Sigmoid colon (tissue), 4 donors: Measurements from ENCODE around the gene LAMA3.

Experiments
- EP300 ChIP-seq, 4 donors: sonication (generic); formaldehyde crosslinking; IDR thresholded peaks; one replicate each; pipeline ENCODE4 v1.6.1; 2017; ENCODE audit warnings: antibody characterized with exemption in 4 of 4
- POLR2AphosphoS5 ChIP-seq, 4 donors: sonication (generic); formaldehyde crosslinking; IDR thresholded peaks; one replicate each; pipeline ENCODE4 v1.6.1; 2017; ENCODE audit warnings: antibody characterized with exemption in 4 of 4
- TF ChIP-seq, protein P1 (sequence below), 4 experiments: fragments of 450-650 bp in 3 of 4; fragments of 200-600 bp in 1 of 4; IDR thresholded peaks; one replicate each; pipeline ENCODE4 v1.5.1; 2016 to 2019; ENCODE audit warnings: antibody characterized with exemption in 4 of 4, mild to moderate bottlenecking in 3 of 4, moderate library complexity in 2 of 4

DNA sequence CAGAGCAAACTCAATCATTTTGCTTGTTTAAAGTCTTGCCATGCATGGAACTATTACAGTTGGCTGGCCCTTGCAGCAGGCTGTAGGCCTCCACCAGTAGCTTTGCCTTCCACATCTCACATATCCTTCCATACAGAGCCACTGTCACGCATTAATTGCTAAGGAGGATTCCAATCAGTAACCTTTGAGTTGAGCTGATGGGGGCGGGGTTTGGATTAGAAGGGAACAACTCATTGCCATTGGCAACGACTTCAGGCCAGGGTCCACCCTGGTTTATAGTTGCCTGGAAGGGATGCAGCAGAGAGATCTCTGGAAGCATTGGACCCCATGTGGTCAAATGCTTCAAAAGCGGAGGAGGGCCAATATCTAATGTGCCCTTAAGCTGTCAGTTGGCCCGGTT, 262.0 kb downstream of the LAMA3 start:
- TF ChIP-seq POLR2AphosphoS5 (IDR thresholded peaks at IDR 0.05) (no peak), EP300 (IDR thresholded peaks at IDR 0.05) (no peak)
- TF ChIP-seq, protein P1, sequence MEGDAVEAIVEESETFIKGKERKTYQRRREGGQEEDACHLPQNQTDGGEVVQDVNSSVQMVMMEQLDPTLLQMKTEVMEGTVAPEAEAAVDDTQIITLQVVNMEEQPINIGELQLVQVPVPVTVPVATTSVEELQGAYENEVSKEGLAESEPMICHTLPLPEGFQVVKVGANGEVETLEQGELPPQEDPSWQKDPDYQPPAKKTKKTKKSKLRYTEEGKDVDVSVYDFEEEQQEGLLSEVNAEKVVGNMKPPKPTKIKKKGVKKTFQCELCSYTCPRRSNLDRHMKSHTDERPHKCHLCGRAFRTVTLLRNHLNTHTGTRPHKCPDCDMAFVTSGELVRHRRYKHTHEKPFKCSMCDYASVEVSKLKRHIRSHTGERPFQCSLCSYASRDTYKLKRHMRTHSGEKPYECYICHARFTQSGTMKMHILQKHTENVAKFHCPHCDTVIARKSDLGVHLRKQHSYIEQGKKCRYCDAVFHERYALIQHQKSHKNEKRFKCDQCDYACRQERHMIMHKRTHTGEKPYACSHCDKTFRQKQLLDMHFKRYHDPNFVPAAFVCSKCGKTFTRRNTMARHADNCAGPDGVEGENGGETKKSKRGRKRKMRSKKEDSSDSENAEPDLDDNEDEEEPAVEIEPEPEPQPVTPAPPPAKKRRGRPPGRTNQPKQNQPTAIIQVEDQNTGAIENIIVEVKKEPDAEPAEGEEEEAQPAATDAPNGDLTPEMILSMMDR (IDR thresholded peaks at IDR 0.05): no peak
